Mesothelial cell of epicardium (in vitro differentiated cells): ENCODE measurements around the gene ITCH. TPM values are rescaled to one million over a fixed set of nuclear protein-coding genes. Genes with fewer than 3 reads are reported as not detected.
A peak's percentile ranks its signal among the peaks of the same experiment; 100 is the strongest.

Experiments
- DNase-seq, 2 experiments: peaks; one replicate each; pipeline ENCODE4 v3.0.0; 2021; ENCODE audit warnings: low spot score in 2 of 2; ENCODE audit not compliant: unreplicated experiment in 2 of 2
- H3K27ac Mint-ChIP-seq: 2 replicates; pipeline ENCODE4 v1.8.0; 2021; ENCODE audit warnings: mixed read lengths
- H3K27me3 Mint-ChIP-seq: 2 replicates; pipeline ENCODE4 v1.8.0; 2021; ENCODE audit warnings: low read depth, mixed read lengths
- H3K36me3 Mint-ChIP-seq: 2 replicates; pipeline ENCODE4 v1.8.0; 2021; ENCODE audit warnings: mixed read lengths
- H3K4me1 Mint-ChIP-seq: 2 replicates; pipeline ENCODE4 v1.8.0; 2021; ENCODE audit warnings: mixed read lengths
- H3K4me3 Mint-ChIP-seq: 2 replicates; pipeline ENCODE4 v1.8.0; 2021; ENCODE audit warnings: mild to moderate bottlenecking, moderate library complexity, mixed read lengths
- H3K9me3 Mint-ChIP-seq: 2 replicates; pipeline ENCODE4 v1.8.0; 2021; ENCODE audit warnings: mixed read lengths
- CTCF ChIP-seq: fragments of 200-600 bp; sonication (generic); IDR thresholded peaks from one replicate; pipeline ENCODE4 v1.5.0; 2021; ENCODE audit warnings: antibody characterized with exemption; ENCODE audit not compliant: unreplicated experiment
- total RNA-seq: library from RNA; stranded (reverse); gene quantifications from 3 replicates; pipeline ENCODE4 v1.2.1, GENCODE V29; 2021

The ITCH gene
- total RNA-seq, 1 donor from 2014 or later = 60.2 TPM

- Mint-ChIP-seq H3K9me3 (no peaks in the 10 kb centered on the region), H3K27me3 (no peaks in the 10 kb centered on the region), H3K27ac (no peak overlapping the region), H3K36me3 (peaks cover 43% of the 10 kb centered on the region), H3K4me3 (no peak overlapping the region), H3K4me1 (peaks cover 2% of the 10 kb centered on the region)
- no peak for DNase-seq
- no peak for TF ChIP-seq CTCF
Observed at GRCh38 chr20:34535857-34536256, 172.8 kb downstream of the ITCH start.

GRCh38 chr20:34536798-34537394, 173.8 kb downstream of the ITCH start:
- Mint-ChIP-seq H3K36me3 (peaks cover 46% of the 10 kb centered on the region), H3K9me3 (no peaks in the 10 kb centered on the region), H3K27ac (no peak overlapping the region), H3K4me1 (no peaks in the 10 kb centered on the region), H3K27me3 (no peaks in the 10 kb centered on the region), H3K4me3 (no peak overlapping the region)
- no peak for DNase-seq
- TF ChIP-seq CTCF = no peak

GRCh38 chr20:34537651-34538050, 174.6 kb downstream of the ITCH start:
- H3K9me3 Mint-ChIP-seq = no peaks in the 10 kb centered on the region
- no peaks in the 10 kb centered on the region for H3K4me1 Mint-ChIP-seq
- no peak overlapping the region for H3K27ac Mint-ChIP-seq
- peaks cover 48% of the 10 kb centered on the region for H3K36me3 Mint-ChIP-seq
- no peak for DNase-seq
- no peak for TF ChIP-seq CTCF
- H3K4me3 Mint-ChIP-seq = no peak overlapping the region
- no peaks in the 10 kb centered on the region for H3K27me3 Mint-ChIP-seq

- H3K4me3 Mint-ChIP-seq = no peak overlapping the region
- H3K27me3 Mint-ChIP-seq = no peaks in the 10 kb centered on the region
- no peak for DNase-seq
- H3K36me3 Mint-ChIP-seq = peaks cover 48% of the 10 kb centered on the region
- no peak overlapping the region for H3K27ac Mint-ChIP-seq
- TF ChIP-seq CTCF = peak; percentile 76
- H3K9me3 Mint-ChIP-seq = no peaks in the 10 kb centered on the region
- peaks cover 4% of the 10 kb centered on the region for H3K4me1 Mint-ChIP-seq
Observed at GRCh38 chr20:34538671-34539123, 175.6 kb downstream of the ITCH start.

GRCh38 chr20:34539756-34540155, 176.7 kb downstream of the ITCH start:
- Mint-ChIP-seq H3K36me3 (peaks cover 41% of the 10 kb centered on the region), H3K27me3 (no peaks in the 10 kb centered on the region), H3K9me3 (no peaks in the 10 kb centered on the region), H3K4me3 (no peak overlapping the region), H3K27ac (no peak overlapping the region), H3K4me1 (peaks cover 14% of the 10 kb centered on the region)
- DNase-seq = no peak
- no peak for TF ChIP-seq CTCF
